ENCODE results near the gene CCL1. TPM values are rescaled to one million over a fixed set of nuclear protein-coding genes. Genes with fewer than 3 reads are reported as not detected.
"Not testable (repeated sequence)": the region's sequence is repeated elsewhere in the genome, so short reads cannot be mapped to it uniquely, and the experiment has no call there.

CCL1 gene
- total RNA-seq, 4 donors from 2014 or later: not detected

DNA sequence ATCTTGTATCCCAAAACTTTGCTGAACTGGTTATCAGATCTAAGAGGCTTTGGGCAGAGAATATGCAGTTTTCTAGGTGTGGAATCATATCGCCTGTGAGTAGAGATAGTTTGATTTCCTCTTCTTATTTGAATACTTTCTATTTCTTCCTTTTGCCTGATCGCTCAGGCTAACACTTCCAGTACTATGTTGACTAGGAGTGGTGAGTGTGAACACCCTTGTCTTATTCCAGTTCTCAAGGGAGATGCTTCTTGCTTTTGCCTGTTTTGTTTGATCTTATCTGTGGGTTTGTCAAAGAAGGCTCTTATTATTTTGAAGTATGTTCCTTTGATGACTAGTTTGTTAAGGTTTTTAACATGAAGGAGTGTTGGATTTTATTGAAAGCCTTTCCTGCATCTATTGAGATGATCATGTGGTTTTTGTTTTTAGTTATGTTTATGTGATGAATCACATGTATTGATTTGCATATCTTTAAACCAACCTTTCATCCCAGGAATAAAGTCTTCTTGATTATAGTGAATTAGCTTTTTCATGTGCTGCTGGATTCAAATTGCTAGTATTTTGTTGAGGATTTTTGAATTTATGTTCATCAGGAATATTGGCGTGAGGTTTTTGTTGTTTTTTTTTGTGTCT is 23.8 kb downstream of the CCL1 start:
- Histone ChIP-seq H3K4me1 (no peaks in the 10 kb centered on the region), H3K4me3 (no peak overlapping the region), H3K36me3 (no peaks in the 10 kb centered on the region), H3K27ac (no peak overlapping the region), H3K9me3 (no peaks in the 10 kb centered on the region), H3K27me3 (no peaks in the 10 kb centered on the region)
- TF ChIP-seq EP300 (IDR thresholded peaks at IDR 0.05) (no peak), POLR2A (IDR thresholded peaks at IDR 0.05) (no peak)
- TF ChIP-seq, protein P1, sequence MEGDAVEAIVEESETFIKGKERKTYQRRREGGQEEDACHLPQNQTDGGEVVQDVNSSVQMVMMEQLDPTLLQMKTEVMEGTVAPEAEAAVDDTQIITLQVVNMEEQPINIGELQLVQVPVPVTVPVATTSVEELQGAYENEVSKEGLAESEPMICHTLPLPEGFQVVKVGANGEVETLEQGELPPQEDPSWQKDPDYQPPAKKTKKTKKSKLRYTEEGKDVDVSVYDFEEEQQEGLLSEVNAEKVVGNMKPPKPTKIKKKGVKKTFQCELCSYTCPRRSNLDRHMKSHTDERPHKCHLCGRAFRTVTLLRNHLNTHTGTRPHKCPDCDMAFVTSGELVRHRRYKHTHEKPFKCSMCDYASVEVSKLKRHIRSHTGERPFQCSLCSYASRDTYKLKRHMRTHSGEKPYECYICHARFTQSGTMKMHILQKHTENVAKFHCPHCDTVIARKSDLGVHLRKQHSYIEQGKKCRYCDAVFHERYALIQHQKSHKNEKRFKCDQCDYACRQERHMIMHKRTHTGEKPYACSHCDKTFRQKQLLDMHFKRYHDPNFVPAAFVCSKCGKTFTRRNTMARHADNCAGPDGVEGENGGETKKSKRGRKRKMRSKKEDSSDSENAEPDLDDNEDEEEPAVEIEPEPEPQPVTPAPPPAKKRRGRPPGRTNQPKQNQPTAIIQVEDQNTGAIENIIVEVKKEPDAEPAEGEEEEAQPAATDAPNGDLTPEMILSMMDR (IDR thresholded peaks at IDR 0.05): no peak
- WGBS, 2 donors: 87 to 92% methylated on average over 3 of the region's 3 CpGs
- no peak for DNase-seq (ENCODE audit: low spot score in 2 of 2)

DNA sequence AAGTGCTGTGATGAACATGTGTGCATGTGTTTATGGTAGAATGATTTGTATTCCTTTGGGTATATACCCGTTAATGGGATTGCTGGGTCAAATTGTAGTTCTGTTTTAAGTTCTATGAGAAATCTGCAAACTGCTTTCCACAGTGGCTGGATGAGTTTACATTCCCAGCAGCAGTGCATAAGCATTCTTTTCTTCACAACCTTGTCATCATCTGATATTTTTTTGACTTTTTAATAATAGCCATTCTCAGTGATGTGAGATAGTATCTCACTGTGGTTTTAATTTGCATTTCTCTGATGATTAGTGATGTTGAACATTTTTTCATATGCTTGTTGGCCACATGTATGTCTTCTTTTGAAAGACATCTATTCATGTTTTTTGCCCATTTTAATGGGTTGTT is 25.3 kb downstream of the CCL1 start:
- TF ChIP-seq, protein P1 (IDR thresholded peaks at IDR 0.05): no peak
- TF ChIP-seq POLR2A (IDR thresholded peaks at IDR 0.05) (no peak), EP300 (IDR thresholded peaks at IDR 0.05) (no peak)
- Histone ChIP-seq H3K27me3 (no peaks in the 10 kb centered on the region), H3K9me3 (no peaks in the 10 kb centered on the region), H3K27ac (no peak overlapping the region), H3K36me3 (no peaks in the 10 kb centered on the region), H3K4me1 (no peaks in the 10 kb centered on the region), H3K4me3 (no peak overlapping the region)
- no peak for DNase-seq (ENCODE audit: low spot score in 2 of 2)
- 19% methylated on average over 1 of the region's 1 CpG for WGBS, 2 donors

DNA sequence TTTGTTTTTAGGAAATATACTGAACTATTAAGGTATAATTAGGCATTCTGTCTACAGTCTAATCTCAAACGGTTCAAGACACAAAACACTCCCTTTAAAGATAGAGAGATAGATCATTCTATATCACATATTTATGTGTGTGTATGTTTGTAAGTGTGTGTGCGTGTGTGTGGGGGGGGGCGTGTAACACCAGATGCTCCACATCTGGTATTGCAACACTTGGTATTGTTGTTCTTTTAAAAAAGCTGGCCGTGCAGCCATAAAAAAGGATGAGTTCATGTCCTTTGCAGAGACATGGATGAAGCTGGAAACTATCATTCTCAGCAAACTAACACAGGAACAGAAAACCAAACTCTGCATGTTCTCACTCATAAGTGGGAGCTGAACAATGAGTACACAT is 35.5 kb downstream of the CCL1 start:
- 39 to 56% methylated on average over 4 of the region's 4 CpGs for WGBS, 2 donors
- not testable (repeated sequence) for H3K4me1 ChIP-seq, H3K36me3 ChIP-seq, H3K27ac ChIP-seq, H3K4me3 ChIP-seq, H3K27me3 ChIP-seq
- peaks cover 0 to 12% (median 4%) of the 10 kb centered on the region in 4 donors for H3K9me3 ChIP-seq
- peak in 1 of 2 donors; percentile 77 for TF ChIP-seq EP300 (IDR thresholded peaks at IDR 0.05)
- DNase-seq (ENCODE audit: low spot score in 2 of 2): peak in 1 of 2 donors; percentile 50

DNA sequence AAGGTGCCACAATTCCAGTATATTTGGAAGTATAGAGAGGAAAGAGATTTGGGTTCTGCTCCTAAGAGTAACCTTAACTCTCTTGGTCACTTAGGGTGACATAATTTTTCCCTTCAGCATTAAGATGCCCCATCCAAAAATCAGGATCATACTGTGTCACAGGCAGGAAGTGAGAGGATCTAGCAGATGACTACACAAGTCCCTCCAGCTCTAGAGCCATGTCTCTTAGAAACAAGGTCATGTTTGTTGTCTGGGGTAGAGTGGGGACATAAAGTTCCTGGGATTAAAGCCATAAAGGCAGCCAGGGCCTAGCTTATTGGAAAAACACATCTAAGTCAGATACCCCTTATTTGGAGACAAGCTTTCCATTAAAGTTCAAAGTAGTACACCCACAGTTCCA is 41.1 kb downstream of the CCL1 start:
- TF ChIP-seq, protein P1 (IDR thresholded peaks at IDR 0.05): no peak
- TF ChIP-seq EP300 (IDR thresholded peaks at IDR 0.05): peak in 1 of 2 donors; percentile 51
- H3K4me1 ChIP-seq: peaks cover 0 to 18% (median 3%) of the 10 kb centered on the region in 4 donors
- peak overlapping the region in 1 of 4 donors; percentile 15 for H3K27ac ChIP-seq
- DNase-seq (ENCODE audit: low spot score in 2 of 2): no peak
- H3K36me3 ChIP-seq: no peaks in the 10 kb centered on the region
- H3K27me3 ChIP-seq: no peaks in the 10 kb centered on the region
- peaks cover 0 to 12% (median 4%) of the 10 kb centered on the region in 4 donors for H3K9me3 ChIP-seq
- no peak overlapping the region for H3K4me3 ChIP-seq

DNA sequence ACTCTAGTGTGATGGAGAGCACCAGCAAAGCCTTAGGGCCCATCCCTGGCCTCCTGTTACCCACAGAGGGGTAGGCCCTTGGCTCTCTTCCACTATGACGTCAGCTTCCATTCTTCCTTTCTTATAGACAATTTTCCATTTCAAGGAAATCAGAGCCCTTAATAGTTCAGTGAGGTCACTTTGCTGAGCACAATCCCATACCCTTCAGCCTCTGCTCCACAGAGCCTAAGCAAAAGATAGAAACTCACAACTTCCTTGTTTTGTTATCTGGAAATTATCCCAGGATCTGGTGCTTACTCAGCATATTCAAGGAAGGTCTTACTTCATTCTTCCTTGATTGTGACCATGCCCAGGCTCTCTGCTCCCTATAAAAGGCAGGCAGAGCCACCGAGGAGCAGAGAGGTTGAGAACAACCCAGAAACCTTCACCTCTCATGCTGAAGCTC is 44.0 kb downstream of the CCL1 start, which contains the start of gene CCL8:
Gene CCL8, plus strand, starts transcription at position 397 of the 445 bp plus-strand sequence. CDS start 67 bp downstream, outside the sequence.
- Histone ChIP-seq H3K27me3 (no peaks in the 10 kb centered on the region), H3K36me3 (no peaks in the 10 kb centered on the region), H3K4me3 (no peak within 1 kb of the TSS), H3K9me3 (peaks cover 0 to under 1% (median 0%) of the 10 kb centered on the region in 4 donors), H3K27ac (peak within 1 kb of the TSS in 2 of 4 donors; percentile 52 to 63), H3K4me1 (peaks cover 0 to 34% (median 9%) of the 10 kb centered on the region in 4 donors)
- no peak for DNase-seq (ENCODE audit: low spot score in 2 of 2)
- WGBS, 2 donors: 0 to 14% methylated on average over 2 of the region's 2 CpGs
- TF ChIP-seq EP300 (IDR thresholded peaks at IDR 0.05) (peak in 1 of 2 donors; percentile 14), POLR2A (IDR thresholded peaks at IDR 0.05) (no peak)
- TF ChIP-seq, protein P1 (IDR thresholded peaks at IDR 0.05): no peak

All from tibial nerve (tissue), 4 donors.